Fibroblast of peridontal ligament (primary cell): ENCODE measurements around the gene PDZRN4.

Source experiments
- DNase-seq: peaks from one replicate; pipeline ENCODE4 v3.0.0-alpha.2; 2010; ENCODE audit errors: extremely low read depth

Gene PDZRN4

GRCh38 chr12:41356181-41356580 lies 168.1 kb downstream of the PDZRN4 start:
- no peak for DNase-seq

- DNase-seq: no peak
Measured at GRCh38 chr12:41361738-41362137, 173.6 kb downstream of the PDZRN4 start.

GRCh38 chr12:41362510-41362909 lies 174.4 kb downstream of the PDZRN4 start:
- DNase-seq: no peak

GRCh38 chr12:41362931-41363330 lies 174.8 kb downstream of the PDZRN4 start:
- DNase-seq: no peak

- DNase-seq: no peak
Measured at GRCh38 chr12:41364211-41364610, 176.1 kb downstream of the PDZRN4 start.

GRCh38 chr12:41365653-41366171 lies 177.6 kb downstream of the PDZRN4 start:
- DNase-seq: no peak

- no peak for DNase-seq
Measured at GRCh38 chr12:41367726-41368405, 179.7 kb downstream of the PDZRN4 start.

GRCh38 chr12:41380878-41381277 lies 192.8 kb downstream of the PDZRN4 start:
- DNase-seq: no peak

GRCh38 chr12:41402801-41403200 lies 214.7 kb downstream of the PDZRN4 start:
- no peak for DNase-seq

- no peak for DNase-seq
Measured at GRCh38 chr12:41407232-41407799, 219.2 kb downstream of the PDZRN4 start.

GRCh38 chr12:41409628-41410027 lies 221.5 kb downstream of the PDZRN4 start:
- no peak for DNase-seq

GRCh38 chr12:41418586-41418985 lies 230.5 kb downstream of the PDZRN4 start:
- DNase-seq: no peak

GRCh38 chr12:41419131-41419893 lies 231.2 kb downstream of the PDZRN4 start:
- DNase-seq: no peak

GRCh38 chr12:41424651-41425050 lies 236.5 kb downstream of the PDZRN4 start:
- DNase-seq: no peak

- no peak for DNase-seq
Measured at GRCh38 chr12:41433460-41433859, 245.3 kb downstream of the PDZRN4 start.

- no peak for DNase-seq
Measured at GRCh38 chr12:41436076-41436475, 248.0 kb downstream of the PDZRN4 start.

- DNase-seq: no peak
Measured at GRCh38 chr12:41437563-41437962, 249.4 kb downstream of the PDZRN4 start.

GRCh38 chr12:41438854-41439541 lies 250.9 kb downstream of the PDZRN4 start:
- DNase-seq: no peak

- no peak for DNase-seq
Measured at GRCh38 chr12:41439801-41440200, 251.7 kb downstream of the PDZRN4 start.

- no peak for DNase-seq
Measured at GRCh38 chr12:41441180-41441579, 253.1 kb downstream of the PDZRN4 start.

- no peak for DNase-seq
Measured at GRCh38 chr12:41442896-41443295, 254.8 kb downstream of the PDZRN4 start.

- no peak for DNase-seq
Measured at GRCh38 chr12:41443690-41444089, 255.6 kb downstream of the PDZRN4 start.
